C4-2B (cell line): ENCODE data around the gene MYH10.

ENCODE experiments used
- CTCF ChIP-seq: fragments of 450-650 bp; conservative IDR thresholded peaks from 2 replicates; pipeline ENCODE4 v1.5.1; 2017; ENCODE audit warnings: mild to moderate bottlenecking
- ZFX ChIP-seq: fragments of 450-650 bp; IDR thresholded peaks from 2 replicates; pipeline ENCODE4 v1.6.1; 2017

GRCh38 chr17:8555062-8555461 is 75.5 kb downstream of the MYH10 start:
- no peak for TF ChIP-seq CTCF
- TF ChIP-seq ZFX, result no peak
